Testis (tissue), 2 donors: ENCODE measurements around the gene RASAL2.

Experiments
- POLR2A ChIP-seq: fragments of 450-650 bp; IDR thresholded peaks from one replicate; pipeline ENCODE4 v1.6.1; 2017; ENCODE audit warnings: antibody characterized with exemption, mild to moderate bottlenecking, moderate library complexity
- TF ChIP-seq, protein P1 (sequence below), 3 experiments: fragments of 450-650 bp in 2 of 3; fragments of 200-600 bp in 1 of 3; sonication (generic) in 1 of 3; IDR thresholded peaks; one replicate each; pipeline ENCODE4 v1.5.1; 2016 to 2019; ENCODE audit warnings: antibody characterized with exemption in 3 of 3, mild to moderate bottlenecking in 2 of 3, moderate library complexity in 1 of 3

DNA sequence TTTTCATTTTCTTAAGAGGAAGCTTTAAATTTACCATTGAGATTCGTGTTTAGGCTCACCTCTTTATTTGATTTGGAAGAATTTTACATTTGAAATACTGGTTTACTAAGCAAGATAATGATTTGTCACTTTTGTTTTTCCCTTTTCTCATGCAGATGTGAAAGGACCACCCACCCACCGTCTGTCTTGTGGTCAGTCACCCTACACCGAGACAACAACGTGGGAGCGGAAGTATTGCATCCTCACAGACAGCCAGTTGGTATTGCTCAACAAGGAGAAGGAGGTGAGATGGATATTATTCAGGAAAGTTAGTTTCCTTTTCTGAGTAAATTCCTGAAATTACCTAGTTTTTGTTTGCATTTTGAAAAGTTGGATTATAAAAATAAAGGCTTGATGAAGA, 189.5 kb downstream of the RASAL2 start:
- no peak for TF ChIP-seq POLR2A
- TF ChIP-seq, protein P1, sequence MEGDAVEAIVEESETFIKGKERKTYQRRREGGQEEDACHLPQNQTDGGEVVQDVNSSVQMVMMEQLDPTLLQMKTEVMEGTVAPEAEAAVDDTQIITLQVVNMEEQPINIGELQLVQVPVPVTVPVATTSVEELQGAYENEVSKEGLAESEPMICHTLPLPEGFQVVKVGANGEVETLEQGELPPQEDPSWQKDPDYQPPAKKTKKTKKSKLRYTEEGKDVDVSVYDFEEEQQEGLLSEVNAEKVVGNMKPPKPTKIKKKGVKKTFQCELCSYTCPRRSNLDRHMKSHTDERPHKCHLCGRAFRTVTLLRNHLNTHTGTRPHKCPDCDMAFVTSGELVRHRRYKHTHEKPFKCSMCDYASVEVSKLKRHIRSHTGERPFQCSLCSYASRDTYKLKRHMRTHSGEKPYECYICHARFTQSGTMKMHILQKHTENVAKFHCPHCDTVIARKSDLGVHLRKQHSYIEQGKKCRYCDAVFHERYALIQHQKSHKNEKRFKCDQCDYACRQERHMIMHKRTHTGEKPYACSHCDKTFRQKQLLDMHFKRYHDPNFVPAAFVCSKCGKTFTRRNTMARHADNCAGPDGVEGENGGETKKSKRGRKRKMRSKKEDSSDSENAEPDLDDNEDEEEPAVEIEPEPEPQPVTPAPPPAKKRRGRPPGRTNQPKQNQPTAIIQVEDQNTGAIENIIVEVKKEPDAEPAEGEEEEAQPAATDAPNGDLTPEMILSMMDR (IDR thresholded peaks at IDR 0.05) = no peak
